Parathyroid adenoma (tissue), 2 donors: ENCODE data around the gene STXBP4.

Source experiments
- H2AFZ ChIP-seq: fragments of 300-600 bp; sonication (generic); one replicate; pipeline ENCODE4 v1.7.0; 2017; ENCODE audit warnings: antibody characterized with exemption, mild to moderate bottlenecking
- H3K27ac ChIP-seq: fragments of 300-600 bp; sonication (generic); one replicate; pipeline ENCODE4 v1.7.0; 2017
- H3K27me3 ChIP-seq: fragments of 300-600 bp; sonication (generic); one replicate; pipeline ENCODE4 v1.7.0; 2017; ENCODE audit warnings: low read length; ENCODE audit not compliant: control insufficient read depth, insufficient read depth
- H3K36me3 ChIP-seq: fragments of 300-600 bp; sonication (generic); one replicate; pipeline ENCODE4 v1.7.0; 2017; ENCODE audit warnings: low read length; ENCODE audit not compliant: control insufficient read depth, insufficient read depth
- H3K4me1 ChIP-seq: fragments of 300-600 bp; sonication (generic); one replicate; pipeline ENCODE4 v1.7.0; 2017; ENCODE audit warnings: control low read depth
- H3K4me2 ChIP-seq: fragments of 300-600 bp; sonication (generic); one replicate; pipeline ENCODE4 v1.7.0; 2017; ENCODE audit warnings: low read length
- H3K4me3 ChIP-seq: fragments of 300-600 bp; sonication (generic); one replicate; pipeline ENCODE4 v1.7.0; 2017; ENCODE audit warnings: low read depth, low read length
- H3K79me2 ChIP-seq: fragments of 300-600 bp; sonication (generic); one replicate; pipeline ENCODE4 v1.7.0; 2017; ENCODE audit warnings: control low read depth
- H3K9ac ChIP-seq: fragments of 300-600 bp; sonication (generic); one replicate; pipeline ENCODE4 v1.7.0; 2017; ENCODE audit warnings: mild to moderate bottlenecking
- H3K9me3 ChIP-seq: fragments of 300-600 bp; sonication (generic); one replicate; pipeline ENCODE4 v1.7.0; 2017; ENCODE audit warnings: low read length; ENCODE audit not compliant: control insufficient read depth
- TF ChIP-seq, protein P1 (sequence below): fragments of 300-600 bp; sonication (generic); IDR thresholded peaks from one replicate; pipeline ENCODE4 v1.7.0; 2017; ENCODE audit warnings: antibody characterized with exemption, mild to moderate bottlenecking
- donor health status: primary hyperparathyroidism.

The STXBP4 gene

DNA sequence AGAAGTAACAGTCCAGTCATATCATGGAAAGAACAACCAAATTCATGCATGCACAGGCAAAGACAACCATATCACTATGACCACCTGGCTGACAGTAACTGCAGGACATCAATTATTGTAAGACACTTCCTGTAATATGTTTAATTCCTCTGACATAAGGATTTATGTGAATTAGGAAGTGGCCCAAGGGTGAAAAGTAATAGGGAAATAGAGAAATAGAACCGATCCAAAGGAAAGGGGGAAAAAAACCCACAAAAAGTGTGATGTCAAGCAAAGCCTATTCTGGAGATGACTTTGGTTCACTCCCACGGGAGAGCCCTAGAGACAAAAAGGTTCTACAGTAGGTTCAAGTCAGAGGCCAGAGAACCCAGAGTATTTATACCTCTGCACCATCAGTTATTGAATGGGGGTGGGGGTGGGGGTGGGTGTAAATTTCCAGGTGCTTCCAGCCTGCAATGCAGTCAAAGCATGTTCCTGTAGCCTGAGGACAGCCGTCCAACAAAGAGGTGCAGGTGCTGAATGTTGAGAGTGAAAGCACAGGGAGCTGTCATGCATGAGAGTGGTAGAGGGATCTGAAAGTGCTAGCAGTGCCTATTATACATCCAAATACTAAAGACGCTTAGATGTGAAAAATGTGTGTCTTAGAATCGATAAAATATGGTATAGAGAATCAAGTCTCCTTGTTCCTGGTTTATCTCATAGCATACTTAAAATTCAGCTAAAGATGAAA is 200.6 kb downstream of the STXBP4 start:
- Histone ChIP-seq H3K79me2 (no peaks in the 10 kb centered on the region), H3K9ac (no peak overlapping the region), H3K4me3 (no peak overlapping the region), H3K27me3 (no peaks in the 10 kb centered on the region), H3K27ac (no peak overlapping the region), H3K36me3 (no peaks in the 10 kb centered on the region), H3K4me2 (no peak overlapping the region), H3K4me1 (no peaks in the 10 kb centered on the region), H3K9me3 (no peaks in the 10 kb centered on the region), H2AFZ (no peak overlapping the region)
- TF ChIP-seq, protein P1, sequence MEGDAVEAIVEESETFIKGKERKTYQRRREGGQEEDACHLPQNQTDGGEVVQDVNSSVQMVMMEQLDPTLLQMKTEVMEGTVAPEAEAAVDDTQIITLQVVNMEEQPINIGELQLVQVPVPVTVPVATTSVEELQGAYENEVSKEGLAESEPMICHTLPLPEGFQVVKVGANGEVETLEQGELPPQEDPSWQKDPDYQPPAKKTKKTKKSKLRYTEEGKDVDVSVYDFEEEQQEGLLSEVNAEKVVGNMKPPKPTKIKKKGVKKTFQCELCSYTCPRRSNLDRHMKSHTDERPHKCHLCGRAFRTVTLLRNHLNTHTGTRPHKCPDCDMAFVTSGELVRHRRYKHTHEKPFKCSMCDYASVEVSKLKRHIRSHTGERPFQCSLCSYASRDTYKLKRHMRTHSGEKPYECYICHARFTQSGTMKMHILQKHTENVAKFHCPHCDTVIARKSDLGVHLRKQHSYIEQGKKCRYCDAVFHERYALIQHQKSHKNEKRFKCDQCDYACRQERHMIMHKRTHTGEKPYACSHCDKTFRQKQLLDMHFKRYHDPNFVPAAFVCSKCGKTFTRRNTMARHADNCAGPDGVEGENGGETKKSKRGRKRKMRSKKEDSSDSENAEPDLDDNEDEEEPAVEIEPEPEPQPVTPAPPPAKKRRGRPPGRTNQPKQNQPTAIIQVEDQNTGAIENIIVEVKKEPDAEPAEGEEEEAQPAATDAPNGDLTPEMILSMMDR: no peak

DNA sequence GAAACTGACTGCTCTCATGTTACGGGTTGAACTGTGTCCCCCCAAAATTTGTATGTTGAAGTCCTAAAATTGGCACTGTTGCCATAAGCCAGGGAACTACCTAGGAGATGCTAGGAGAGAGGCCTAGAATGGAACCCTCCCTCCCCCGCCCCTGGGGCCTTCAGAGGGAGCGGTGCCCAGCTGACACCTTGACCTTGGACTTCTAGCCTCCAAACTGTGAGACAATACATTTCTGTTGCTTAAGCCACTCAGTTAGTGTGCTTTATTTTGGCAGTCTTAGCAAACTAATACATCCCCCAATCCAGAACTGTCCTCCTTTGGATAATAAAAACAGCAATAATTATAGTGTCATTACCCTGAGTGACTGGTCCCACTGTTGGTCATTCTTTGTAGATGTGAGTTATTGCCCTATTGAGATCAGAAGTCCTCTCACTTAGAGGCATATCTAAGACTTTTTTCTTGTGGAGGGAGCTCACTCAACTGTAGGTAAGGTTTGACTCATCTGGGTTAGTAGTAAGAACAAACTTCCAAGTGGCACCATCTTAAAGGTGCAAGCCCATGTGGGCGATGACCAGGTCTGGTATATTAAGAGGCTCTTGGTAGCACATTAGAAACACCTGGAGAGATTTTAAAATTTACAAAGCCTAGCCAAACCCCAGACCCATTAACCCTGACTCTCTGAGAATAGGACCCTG is 203.2 kb downstream of the STXBP4 start:
- Histone ChIP-seq H3K4me1 (peaks cover 2% of the 10 kb centered on the region), H3K4me3 (no peak overlapping the region), H3K27me3 (no peaks in the 10 kb centered on the region), H3K9ac (no peak overlapping the region), H3K9me3 (no peaks in the 10 kb centered on the region), H3K79me2 (no peaks in the 10 kb centered on the region), H3K27ac (no peak overlapping the region), H2AFZ (no peak overlapping the region), H3K36me3 (no peaks in the 10 kb centered on the region), H3K4me2 (no peak overlapping the region)
- TF ChIP-seq, protein P1: no peak

DNA sequence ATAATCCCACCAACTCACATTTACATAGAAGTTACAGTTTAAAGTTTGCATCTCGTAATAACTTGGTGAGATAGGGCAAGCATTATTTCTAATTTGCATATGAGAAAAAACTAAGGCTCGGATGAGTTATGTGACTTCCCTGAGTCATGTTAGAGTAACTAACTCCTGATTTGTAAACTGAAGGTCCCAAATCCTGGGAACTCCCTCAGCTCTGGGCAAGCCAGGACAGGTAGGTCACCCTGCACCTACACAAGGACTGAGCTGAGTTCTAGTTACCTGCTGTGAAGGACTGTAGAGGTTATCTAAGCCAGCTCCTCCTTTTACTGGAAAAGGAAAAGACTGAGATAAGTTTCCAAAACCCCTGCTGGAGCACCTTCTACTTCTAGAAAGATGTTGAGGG is 204.0 kb downstream of the STXBP4 start:
- no peak overlapping the region for H3K9ac ChIP-seq
- H3K27me3 ChIP-seq: no peaks in the 10 kb centered on the region
- H3K4me2 ChIP-seq: no peak overlapping the region
- no peaks in the 10 kb centered on the region for H3K79me2 ChIP-seq
- no peaks in the 10 kb centered on the region for H3K9me3 ChIP-seq
- H3K27ac ChIP-seq: no peak overlapping the region
- H3K4me3 ChIP-seq: no peak overlapping the region
- H2AFZ ChIP-seq: no peak overlapping the region
- TF ChIP-seq, protein P1: no peak
- H3K36me3 ChIP-seq: no peaks in the 10 kb centered on the region
- H3K4me1 ChIP-seq: peaks cover 2% of the 10 kb centered on the region

DNA sequence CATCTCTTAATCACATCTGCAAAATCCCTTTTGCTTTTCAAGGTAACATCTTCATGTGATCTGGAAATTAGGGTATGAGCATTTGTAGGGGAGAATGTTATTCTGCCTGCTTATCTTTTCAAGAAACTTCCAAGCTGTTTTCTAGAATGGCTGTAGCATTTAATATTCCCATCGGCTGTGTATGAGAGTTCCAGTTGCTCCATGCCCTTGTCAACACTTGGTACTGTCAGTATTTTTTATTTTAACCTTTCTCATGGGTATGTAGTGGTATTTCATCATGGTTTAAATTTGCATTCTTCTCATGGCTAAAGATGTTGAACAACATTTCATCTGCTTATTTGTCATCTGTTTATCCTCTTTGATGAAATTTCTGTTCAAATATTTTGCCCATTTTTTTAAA is 205.6 kb downstream of the STXBP4 start:
- Histone ChIP-seq H3K4me3 (no peak overlapping the region), H3K4me2 (no peak overlapping the region), H3K36me3 (no peaks in the 10 kb centered on the region), H3K27ac (no peak overlapping the region), H3K79me2 (no peaks in the 10 kb centered on the region), H3K9me3 (no peaks in the 10 kb centered on the region), H3K4me1 (peaks cover 2% of the 10 kb centered on the region), H3K27me3 (no peaks in the 10 kb centered on the region), H2AFZ (no peak overlapping the region), H3K9ac (no peak overlapping the region)
- TF ChIP-seq, protein P1: no peak
